GM12878 (cell line): ENCODE measurements around the gene DUSP16. TPM values are rescaled to one million over a fixed set of nuclear protein-coding genes. Genes with fewer than 3 reads are reported as not detected.

ENCODE experiments used
- ATF2 ChIP-seq: IDR thresholded peaks from 2 replicates; pipeline ENCODE4 v1.6.1; 2012; ENCODE audit warnings: low read length, inconsistent platforms
- ATF3 ChIP-seq: IDR thresholded peaks from 2 replicates; pipeline ENCODE4 v1.6.1; 2011; ENCODE audit warnings: low read depth, mild to moderate bottlenecking, low read length, moderate library complexity, borderline replicate concordance; ENCODE audit errors: extremely low read depth
- ATF7 ChIP-seq: fragments of 450-650 bp; IDR thresholded peaks from 2 replicates; pipeline ENCODE4 v1.6.1; 2016; ENCODE audit warnings: low read depth, mild to moderate bottlenecking
- CBX5 ChIP-seq: sonication (generic); IDR thresholded peaks from 2 replicates; pipeline ENCODE4 v1.6.1; 2016; ENCODE audit warnings: low read depth, moderate library complexity, mild to moderate bottlenecking, inconsistent platforms
- CREM ChIP-seq: IDR thresholded peaks from 2 replicates; pipeline ENCODE4 v1.6.1; 2014; ENCODE audit warnings: antibody characterized with exemption, low read depth
- CTCF ChIP-seq, 3 experiments: IDR thresholded peaks in 2 of 3; conservative IDR thresholded peaks in 1 of 3; 2 replicates each; pipeline ENCODE4 v1.5.1; 2011; ENCODE audit warnings: low read depth in 3 of 3, low read length in 3 of 3, mild to moderate bottlenecking in 3 of 3, control low read depth in 2 of 3, moderate library complexity in 2 of 3, inconsistent platforms in 1 of 3, mixed read lengths in 1 of 3; ENCODE audit not compliant: control insufficient read depth in 2 of 3, insufficient read depth in 1 of 3; ENCODE audit errors: extremely low read depth in 1 of 3
- EED ChIP-seq: sonication (generic); IDR thresholded peaks from 2 replicates; pipeline ENCODE4 v1.6.1; 2016; ENCODE audit warnings: antibody characterized with exemption, low read depth
- ELK1 ChIP-seq: IDR thresholded peaks from 2 replicates; pipeline ENCODE4 v1.6.1; 2012; ENCODE audit warnings: low read depth, low read length, improper control_type of control experiment
- ESRRA ChIP-seq: IDR thresholded peaks from 2 replicates; pipeline ENCODE4 v1.6.1; 2012; ENCODE audit warnings: mild to moderate bottlenecking, low read length, improper control_type of control experiment
- EZH2 ChIP-seq: IDR thresholded peaks from 2 replicates; pipeline ENCODE4 v1.6.1; 2012; ENCODE audit warnings: low read depth, mild to moderate bottlenecking, control low read depth, inconsistent platforms, low read length, borderline replicate concordance; ENCODE audit not compliant: control insufficient read depth
- HDGF ChIP-seq: fragments of 450-650 bp; IDR thresholded peaks from 2 replicates; pipeline ENCODE4 v1.6.1; 2016; ENCODE audit warnings: antibody characterized with exemption
- JUNB ChIP-seq: IDR thresholded peaks from 2 replicates; pipeline ENCODE4 v1.6.1; 2016; ENCODE audit warnings: antibody characterized with exemption, mild to moderate bottlenecking
- NFYA ChIP-seq: IDR thresholded peaks from 2 replicates; pipeline ENCODE4 v1.6.1; 2011; ENCODE audit warnings: low read depth, mild to moderate bottlenecking, low read length, improper control_type of control experiment, borderline replicate concordance
- NR2C1 ChIP-seq: fragments of 450-650 bp; IDR thresholded peaks from 2 replicates; pipeline ENCODE4 v1.6.1; 2017; ENCODE audit warnings: antibody characterized with exemption, mild to moderate bottlenecking, moderate library complexity
- NR2C2 ChIP-seq: IDR thresholded peaks from 2 replicates; pipeline ENCODE4 v1.6.1; 2011; ENCODE audit warnings: borderline replicate concordance, low read depth; ENCODE audit not compliant: control insufficient read depth, insufficient read length
- NR2F1 ChIP-seq: fragments of 450-650 bp; conservative IDR thresholded peaks from 2 replicates; pipeline ENCODE4 v1.6.1; 2017; ENCODE audit warnings: mild to moderate bottlenecking
- RB1 ChIP-seq: fragments of 450-650 bp; formaldehyde crosslinking; IDR thresholded peaks from 2 replicates; pipeline ENCODE4 v1.6.1; 2017; ENCODE audit warnings: mild to moderate bottlenecking, borderline replicate concordance
- RUNX3 ChIP-seq: IDR thresholded peaks from 2 replicates; pipeline ENCODE4 v1.6.1; 2012; ENCODE audit warnings: low read length, inconsistent platforms
- SMC3 ChIP-seq: IDR thresholded peaks from 2 replicates; pipeline ENCODE4 v1.6.1; 2011; ENCODE audit warnings: low read length, improper control_type of control experiment, borderline replicate concordance
- SREBF2 ChIP-seq: IDR thresholded peaks from 2 replicates; pipeline ENCODE4 v1.6.1; 2012; ENCODE audit warnings: mild to moderate bottlenecking, low read length
- STAT1 ChIP-seq: fragments of 450-650 bp; conservative IDR thresholded peaks from 2 replicates; pipeline ENCODE4 v1.6.1; 2014; ENCODE audit warnings: antibody characterized with exemption, mild to moderate bottlenecking
- TAF1 ChIP-seq: IDR thresholded peaks from 2 replicates; pipeline ENCODE4 v1.6.1; 2011; ENCODE audit warnings: mild to moderate bottlenecking, low read depth, low read length, borderline replicate concordance
- TBL1XR1 ChIP-seq: IDR thresholded peaks from 2 replicates; pipeline ENCODE4 v1.6.1; 2012; ENCODE audit warnings: low read depth, low read length, improper control_type of control experiment
- ZNF217 ChIP-seq: fragments of 450-650 bp; IDR thresholded peaks from 2 replicates; pipeline ENCODE4 v1.6.1; 2017; ENCODE audit warnings: antibody characterized with exemption, mild to moderate bottlenecking
- ZNF384 ChIP-seq: IDR thresholded peaks from 2 replicates; pipeline ENCODE4 v1.6.1; 2012; ENCODE audit warnings: low read depth, mild to moderate bottlenecking, low read length, improper control_type of control experiment, borderline replicate concordance
- polyA plus RNA-seq, 11 experiments: library from polyadenylated mRNA; depleted of rRNA in 4 of 11; unstranded in 6 of 11; stranded (reverse) in 5 of 11; fragments of >200 nt; fragmentation: Nextera tagmentation in 4 of 11; fragmentation: Illumina TruSeq in 1 of 11; extraction: Ambion mirVana in 4 of 11; extraction: Trizol in 1 of 11; gene quantifications; 1 replicate in 1 of 11; 2 replicates in 10 of 11; pipeline versions ENCODE4 v1.2.1 to v1.2.3, GENCODE V29; 2011 to 2016; ENCODE audit warnings: inconsistent platforms in 2 of 11, missing spikeins in 2 of 11, low read depth in 1 of 11
- total RNA-seq, 4 experiments: library from RNA; depleted of rRNA in 3 of 4; stranded (reverse); fragments of >200 nt in 3 of 4; fragmentation: Illumina TruSeq in 1 of 4; extraction: Trizol in 1 of 4; gene quantifications; 2 replicates each; pipeline versions ENCODE4 v1.2.1 to v1.2.3, GENCODE V29; 2013 to 2021

The DUSP16 gene
- total and polyA plus RNA-seq, 10 of the 15 experiments (the other 5 are each of a cell fraction or from before 2014, with no cell fraction given), result 3.9 to 75.3 (median 26.8) TPM

GRCh38 chr12:12505544-12506495 is 56.8 kb downstream of the DUSP16 start (continued):
- TF ChIP-seq ELK1 (no peak), EZH2 (no peak), ZNF217 (no peak), RUNX3 (no peak), CBX5 (0 out of 2 replicates have a peak, but pooled peaks have one; percentile 59), TAF1 (no peak), ZNF384 (peak; percentile 62; the same call in 1 of the 2 replicates), ATF2 (peak; percentile 54), HDGF (no peak), ATF7 (peak; percentile 92), ESRRA (0 out of 2 replicates have a peak, but pooled peaks have one; percentile 52), EED (peak; percentile 73), SREBF2 (no peak), NFYA (no peak), NR2C2 (no peak), SMC3 (peak; percentile 24; the same call in 1 of the 2 replicates), CREM (peak; percentile 73; the same call in 1 of the 2 replicates), RB1 (no peak), JUNB (peak; percentile 33; the same call in 1 of the 2 replicates), NR2C1 (no peak), NR2F1 (peak; percentile 92), CTCF (IDR thresholded peaks at IDR 0.05 in 2 of 3, conservative IDR thresholded peaks at IDR 0.05 in 1 of 3; ENCODE audit: control insufficient read depth in 2 of 3, extremely low read depth in 1 of 3, insufficient read depth in 1 of 3, low read depth in 3 of 3, low read length in 3 of 3) (no peak), STAT1 (no peak), ATF3 (no peak), TBL1XR1 (0 out of 2 replicates have a peak, but pooled peaks have one; percentile 25)
